GM19463 (cell line): ENCODE measurements around the gene UBE2S.
"Not testable (repeated sequence)": the region's sequence is repeated elsewhere in the genome, so short reads cannot be mapped to it uniquely, and the experiment has no call there.

Source experiments
- ATAC-seq: cut with Tn5 transposase; IDR thresholded peaks from one replicate; pipeline ENCODE4 v1.9.1; 2021; ENCODE audit warnings: mild to moderate bottlenecking, moderate library complexity; ENCODE audit not compliant: unreplicated experiment

UBE2S gene

GRCh38 chr19:55407550-55407799 lies at the start of gene UBE2S:
Gene UBE2S, minus strand, starts transcription at chr19:55407788. Its CDS starts 199 bp downstream, at chr19:55407589.
- ATAC-seq = not testable (repeated sequence)

DNA sequence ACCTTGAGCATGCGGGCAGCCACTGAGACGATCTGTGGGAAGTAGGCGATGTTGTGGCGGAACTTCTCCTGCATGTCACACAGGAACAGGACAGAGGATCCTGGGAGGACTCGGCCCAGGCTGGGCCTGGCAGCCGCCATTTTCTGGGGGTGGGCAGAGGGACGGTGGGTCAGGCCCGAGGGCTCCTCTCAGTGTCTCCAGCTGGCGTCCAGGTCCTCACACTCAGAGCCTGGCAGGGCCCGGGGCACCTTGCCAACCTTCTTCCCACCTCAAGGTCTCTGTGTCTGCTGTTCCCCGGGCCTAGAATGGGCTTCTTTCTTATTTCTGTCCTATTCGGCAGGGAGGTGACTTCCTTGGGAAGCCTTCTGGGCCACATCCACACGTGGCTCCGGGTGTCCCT lies 48.8 kb upstream of the UBE2S start:
- no peak for ATAC-seq

- no peak for ATAC-seq
Observed at GRCh38 chr19:55455576-55456235, 48.1 kb upstream of the UBE2S start.

DNA sequence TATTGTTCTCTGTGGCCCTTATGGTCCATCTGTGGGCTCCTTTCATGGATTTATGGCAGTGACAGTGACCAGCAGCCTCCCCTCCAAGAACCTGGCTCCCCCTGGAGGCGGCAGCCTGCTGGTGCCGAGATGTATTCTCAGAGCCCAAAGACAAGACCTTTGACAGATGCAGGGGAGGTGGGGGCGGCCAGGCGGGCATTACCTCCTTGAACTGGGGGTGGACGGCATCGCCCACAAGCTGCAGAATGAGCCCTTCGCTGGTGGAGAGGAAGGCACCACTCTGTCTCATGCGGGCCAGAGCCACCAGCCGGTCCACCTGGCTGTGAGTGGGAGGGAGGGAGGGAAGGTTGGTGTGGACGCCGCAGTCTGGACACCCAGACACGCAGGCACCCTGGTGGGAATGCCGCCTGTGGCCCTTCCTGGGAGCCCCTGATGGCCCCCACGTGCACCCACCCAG lies 47.2 kb upstream of the UBE2S start:
- ATAC-seq = no peak

DNA sequence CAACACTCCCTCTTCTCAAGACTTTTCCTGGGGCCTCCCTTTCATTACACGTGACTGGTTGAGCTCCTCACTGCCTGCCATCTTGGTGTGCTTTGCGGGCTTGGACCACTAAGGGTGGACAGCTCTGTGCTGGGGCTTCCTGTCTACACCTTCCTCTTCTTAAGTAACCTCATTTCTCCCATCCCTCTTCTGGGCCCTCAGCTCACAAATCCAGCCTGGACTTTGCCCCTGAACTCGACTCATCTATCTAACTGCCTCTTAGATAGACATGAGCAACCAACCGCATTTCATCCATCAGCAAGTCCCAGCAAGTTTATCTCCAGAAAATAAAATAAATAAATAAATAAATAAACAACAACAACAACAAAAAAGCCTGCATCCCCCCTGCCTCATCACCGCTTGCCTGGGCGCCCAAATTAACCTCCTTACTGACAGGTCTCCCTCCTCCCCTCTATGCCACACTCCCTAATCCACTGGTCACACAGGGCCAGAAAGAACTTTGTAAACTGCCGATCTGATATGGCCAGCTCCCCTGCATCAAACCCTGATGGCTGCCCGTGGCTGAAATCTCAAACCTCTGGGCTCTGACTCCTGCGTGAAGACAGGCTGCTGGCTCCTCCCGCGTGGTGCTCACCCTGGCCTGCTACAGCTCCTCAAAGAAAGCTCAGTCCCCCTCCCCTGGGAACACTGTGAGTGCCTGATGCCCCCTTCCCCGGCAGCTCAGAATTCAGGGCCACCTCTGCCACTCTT lies 46.1 kb upstream of the UBE2S start:
- ATAC-seq = no peak

DNA sequence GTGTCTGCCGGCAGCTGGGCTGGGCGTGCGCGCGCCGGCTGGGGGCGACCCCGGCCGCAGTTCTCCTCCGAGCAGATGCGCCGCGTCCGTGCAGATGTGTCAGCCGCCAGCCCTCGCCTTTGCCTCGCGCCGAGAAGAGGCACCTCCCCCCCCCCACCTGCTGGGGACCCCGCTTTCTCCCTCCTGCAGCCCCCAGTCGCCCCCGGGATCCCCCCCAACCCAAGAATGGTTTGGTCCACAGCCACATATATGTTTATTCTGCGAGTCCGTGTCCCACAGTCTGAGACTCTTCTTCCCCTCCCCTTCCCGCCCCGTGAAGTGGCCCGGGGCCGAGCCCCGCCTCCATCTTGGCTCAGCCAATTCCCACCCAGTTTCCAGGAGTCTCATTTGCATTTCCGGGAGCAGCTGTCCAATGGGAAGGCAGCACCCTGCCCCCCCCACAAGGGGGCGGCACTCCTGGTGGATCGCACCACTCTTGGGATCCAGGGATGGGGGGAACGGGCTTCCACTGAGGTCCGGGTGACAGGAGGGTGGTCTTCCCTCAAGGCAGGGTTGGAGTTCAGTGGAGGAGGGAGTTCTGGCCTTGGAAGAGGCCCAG lies 45.3 kb upstream of the UBE2S start:
- no peak for ATAC-seq

- ATAC-seq = no peak
Observed at GRCh38 chr19:55451965-55452748, 44.6 kb upstream of the UBE2S start.

- no peak for ATAC-seq
Observed at GRCh38 chr19:55451163-55451964, 43.8 kb upstream of the UBE2S start.

- no peak for ATAC-seq
Observed at GRCh38 chr19:55449469-55449868, 41.9 kb upstream of the UBE2S start.

- ATAC-seq = not testable (repeated sequence)
Observed at GRCh38 chr19:55448175-55448490, 40.5 kb upstream of the UBE2S start.

DNA sequence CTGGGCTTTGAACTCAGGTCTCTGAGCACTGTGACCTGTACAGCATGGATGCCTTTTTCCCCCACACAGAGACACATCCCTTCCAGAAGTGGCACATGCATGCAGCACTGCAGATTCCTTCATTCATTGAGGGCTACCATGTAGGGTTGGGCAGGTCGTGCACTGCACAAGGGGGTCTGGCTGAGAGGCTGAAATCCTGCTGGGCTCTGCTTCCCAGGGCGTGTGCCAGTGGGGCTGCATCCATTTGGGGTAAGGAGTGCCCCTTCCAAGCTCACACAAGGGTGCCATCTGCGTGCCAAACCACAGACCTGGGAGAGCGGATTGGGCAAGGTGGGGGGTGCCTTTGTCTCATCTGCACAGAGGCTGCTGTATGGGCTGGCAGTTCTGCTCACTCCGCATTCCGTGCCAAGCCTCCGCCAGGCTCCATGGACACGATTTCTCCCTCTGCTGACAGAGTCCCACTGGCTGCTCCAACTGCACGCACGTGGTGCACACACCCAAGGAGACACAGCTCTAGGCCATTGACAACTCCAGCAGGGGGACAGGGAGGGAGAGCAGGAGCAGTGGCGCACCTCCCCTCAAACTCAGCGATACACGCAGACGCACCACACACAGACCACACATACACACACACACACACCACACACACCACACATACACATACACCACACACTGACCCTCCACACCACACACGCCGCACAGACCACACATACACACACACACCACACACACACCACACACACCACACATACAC lies 40.0 kb upstream of the UBE2S start:
- no peak for ATAC-seq

GRCh38 chr19:55446060-55446459 lies 38.5 kb upstream of the UBE2S start:
- no peak for ATAC-seq

DNA sequence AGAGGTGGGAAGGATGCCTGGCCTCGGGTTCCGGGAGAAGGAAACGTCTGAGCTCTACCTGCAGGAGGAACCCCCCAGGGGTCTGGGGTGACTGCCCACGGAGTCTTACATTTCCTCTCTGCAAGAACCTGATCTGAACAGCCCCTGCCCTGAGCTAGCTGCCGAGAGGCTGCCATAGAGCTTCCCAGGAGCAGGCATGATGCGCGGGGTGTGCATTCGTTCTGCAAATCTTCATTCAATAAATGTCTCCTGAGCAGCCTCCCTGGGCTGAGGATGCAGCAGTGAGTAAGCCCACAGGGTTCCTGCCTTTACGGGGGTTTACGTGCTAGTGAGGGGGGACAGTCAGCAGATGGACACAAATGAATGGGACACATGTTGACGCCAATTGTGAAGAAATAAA lies 37.1 kb upstream of the UBE2S start:
- no peak for ATAC-seq

DNA sequence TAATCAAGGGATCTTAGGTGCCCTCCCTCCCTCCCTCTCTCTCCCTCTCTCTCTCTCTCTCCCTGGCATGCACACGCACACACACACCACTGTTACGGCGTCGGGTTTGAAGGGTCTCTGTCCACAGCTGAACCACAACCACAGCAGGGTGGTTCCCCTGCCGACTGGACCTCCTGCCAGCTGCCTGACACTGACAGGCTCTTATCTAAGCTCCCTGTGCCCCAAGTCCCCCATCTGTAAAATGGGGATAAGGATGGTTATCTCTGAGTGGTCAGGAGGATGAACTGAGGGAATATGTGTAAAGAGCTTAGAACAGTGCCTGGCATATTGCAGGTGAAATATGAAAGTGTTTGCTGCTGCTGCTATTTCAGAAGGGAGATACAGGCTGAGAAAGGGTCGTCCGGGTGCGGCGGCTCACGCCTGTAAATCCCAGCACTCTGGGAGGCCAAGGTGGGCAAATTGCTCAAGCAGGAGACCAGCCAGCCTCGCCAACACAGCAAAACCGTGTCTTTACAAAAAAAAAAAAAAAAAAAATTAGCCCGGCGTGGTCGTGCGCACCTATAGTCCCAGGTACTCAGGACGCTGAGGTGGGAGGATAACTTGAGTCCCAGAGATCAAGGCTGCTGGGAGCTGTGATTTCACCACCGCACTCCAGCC lies 36.4 kb upstream of the UBE2S start:
- ATAC-seq = no peak

GRCh38 chr19:55443045-55443823 lies 35.6 kb upstream of the UBE2S start, which contains the start of gene SHISA7:
Gene SHISA7, minus strand, starts transcription at chr19:55443300. Its CDS starts 437 bp downstream, at chr19:55442863.
- ATAC-seq = no peak

DNA sequence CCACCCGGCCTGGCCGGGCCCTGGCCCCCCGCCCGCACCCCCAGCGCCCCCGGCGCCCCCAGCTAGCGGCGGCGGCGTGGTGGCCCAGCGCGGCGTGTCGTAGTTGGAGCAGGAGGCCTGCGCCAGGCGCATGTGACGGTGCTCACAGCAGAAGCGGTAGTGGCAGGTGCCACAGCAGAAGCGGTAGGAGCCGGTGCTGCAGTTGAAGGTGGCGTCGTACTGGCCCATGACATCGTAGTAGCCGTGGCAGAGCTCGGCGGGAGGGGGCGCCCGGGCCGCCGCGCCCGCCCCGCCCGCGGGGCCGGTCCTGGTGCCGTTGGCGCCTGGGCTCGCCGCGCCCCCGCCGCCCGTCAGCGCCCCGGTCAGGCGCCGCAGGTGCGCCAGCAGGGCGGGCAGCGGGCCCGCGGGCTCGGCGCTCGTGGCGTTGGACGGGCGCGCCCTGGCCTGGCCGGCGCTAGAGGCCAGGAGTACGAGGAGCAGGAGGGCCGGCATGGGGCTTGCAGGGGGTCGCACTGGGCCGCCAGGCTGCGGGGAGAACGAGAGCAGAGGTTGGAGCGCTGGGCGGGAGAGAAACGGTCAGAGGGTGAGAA lies 34.9 kb upstream of the UBE2S start:
- no peak for ATAC-seq

- ATAC-seq = no peak
Observed at GRCh38 chr19:55441692-55442321, 34.2 kb upstream of the UBE2S start.

DNA sequence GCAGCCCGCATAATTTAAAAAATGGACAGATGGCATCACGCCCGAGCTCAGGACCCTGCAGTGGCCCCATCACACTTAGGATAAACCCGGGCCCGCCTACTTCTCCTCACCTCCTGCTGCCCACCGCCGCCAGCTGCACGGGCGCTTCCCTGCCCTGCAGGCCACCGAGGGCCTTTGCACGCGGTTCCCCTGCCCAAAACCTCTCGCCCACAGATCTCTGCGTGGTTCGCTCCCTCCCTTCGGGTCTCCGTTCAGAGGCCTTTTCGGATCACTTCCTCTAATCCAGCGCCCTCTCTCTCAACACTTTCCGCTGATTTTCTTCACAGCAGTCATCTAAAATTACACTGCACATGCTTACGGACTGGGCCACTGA lies 33.7 kb upstream of the UBE2S start:
- no peak for ATAC-seq
